Stimulated activated naive CD8-positive, alpha-beta T cell treated with anti-CD3 and anti-CD28 coated beads, Interleukin-15, amount 100 ng/mL, for 72 hours (primary cell): ENCODE measurements around the gene C19orf81.
"Not testable (repeated sequence)": the region's sequence is repeated elsewhere in the genome, so short reads cannot be mapped to it uniquely, and the experiment has no call there.

Experiments used
- ATAC-seq: fragments of 150-1000 bp; cut with Tn5 transposase; 2 replicates; pipeline ENCODE4 v1.10.0; 2021; ENCODE audit warnings: mild to moderate bottlenecking, moderate library complexity
- DNase-seq, 2 donors: peaks; one replicate each; pipeline ENCODE4 v3.0.0; 2021 to 2022
- H3K27ac Mint-ChIP-seq, 2 donors: one replicate each; pipeline ENCODE4 v1.8.0; 2022; ENCODE audit warnings: mild to moderate bottlenecking in 2 of 2, mixed read lengths in 2 of 2, moderate library complexity in 2 of 2
- H3K27me3 Mint-ChIP-seq: one replicate; pipeline ENCODE4 v1.8.0; 2022; ENCODE audit warnings: mixed read lengths
- H3K4me1 Mint-ChIP-seq: one replicate; pipeline ENCODE4 v1.8.0; 2022; ENCODE audit warnings: mild to moderate bottlenecking, mixed read lengths
- H3K4me3 Mint-ChIP-seq, 2 donors: one replicate each; pipeline ENCODE4 v1.8.0; 2022; ENCODE audit warnings: mild to moderate bottlenecking in 2 of 2, mixed read lengths in 2 of 2, moderate library complexity in 1 of 2
- H3K9me3 Mint-ChIP-seq, 2 donors: one replicate each; pipeline ENCODE4 v1.8.0; 2022; ENCODE audit warnings: mixed read lengths in 2 of 2

Gene C19orf81

DNA sequence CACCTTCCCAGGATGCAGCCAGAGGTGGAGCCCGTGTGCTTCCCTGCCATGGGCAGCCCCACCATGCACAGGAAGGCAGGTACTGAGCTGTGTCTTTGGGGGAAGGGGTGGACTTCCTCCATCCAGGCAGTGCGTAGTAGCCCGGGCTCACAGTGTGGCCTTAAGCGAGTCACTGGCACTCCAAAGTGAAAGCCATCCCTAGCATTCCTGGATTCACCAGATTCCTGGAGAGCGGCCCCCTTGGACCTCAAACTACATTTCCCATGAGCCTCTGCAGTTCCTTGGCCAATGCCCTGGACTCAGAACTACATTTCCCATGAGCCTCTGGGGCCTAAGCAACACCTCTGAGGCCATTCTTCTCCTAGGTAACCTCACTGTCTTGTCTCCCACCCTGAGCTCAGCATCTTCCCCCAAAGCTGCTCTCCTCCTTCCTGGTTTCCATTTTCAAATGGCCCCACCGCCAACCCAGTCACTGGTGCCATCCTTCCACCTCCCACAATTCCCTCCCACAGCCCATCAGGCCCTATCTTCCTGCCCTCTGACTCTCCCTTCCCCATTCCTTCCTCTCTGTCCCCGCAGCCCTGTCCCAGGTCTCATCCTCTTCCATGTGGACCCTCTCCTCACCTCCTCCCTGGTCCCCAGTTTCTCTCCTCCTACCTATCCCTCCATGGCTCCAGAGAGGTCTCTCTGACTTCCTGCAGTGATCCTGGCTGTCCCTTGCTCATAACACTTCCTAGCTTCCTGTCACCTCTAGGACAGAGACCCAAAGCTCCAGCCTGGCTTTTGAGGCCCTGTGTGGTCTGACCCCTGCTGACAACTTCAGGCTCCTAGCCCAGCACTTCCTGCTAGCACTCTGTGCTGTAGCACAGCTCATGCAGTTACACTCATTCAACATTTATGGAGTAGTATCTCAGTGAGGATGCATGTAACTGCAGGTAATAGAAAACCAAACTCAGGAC lies at the start of gene C19orf81:
Gene C19orf81 (plus strand): TSS at position 13 of the 959 bp plus-strand sequence. CDS start 0 bp downstream, at position 13.
- H3K27me3 Mint-ChIP-seq: peaks cover 46% of the 10 kb centered on the region
- H3K9me3 Mint-ChIP-seq: peaks cover 2 to 8% of the 10 kb centered on the region in 2 donors
- DNase-seq (no peak), ATAC-seq (peak; percentile 52)
- peaks cover 7% of the 10 kb centered on the region for H3K4me1 Mint-ChIP-seq
- peak within 1 kb of the TSS in 1 of 2 donors; percentile 84 for H3K27ac Mint-ChIP-seq
- H3K4me3 Mint-ChIP-seq: no peak within 1 kb of the TSS

DNA sequence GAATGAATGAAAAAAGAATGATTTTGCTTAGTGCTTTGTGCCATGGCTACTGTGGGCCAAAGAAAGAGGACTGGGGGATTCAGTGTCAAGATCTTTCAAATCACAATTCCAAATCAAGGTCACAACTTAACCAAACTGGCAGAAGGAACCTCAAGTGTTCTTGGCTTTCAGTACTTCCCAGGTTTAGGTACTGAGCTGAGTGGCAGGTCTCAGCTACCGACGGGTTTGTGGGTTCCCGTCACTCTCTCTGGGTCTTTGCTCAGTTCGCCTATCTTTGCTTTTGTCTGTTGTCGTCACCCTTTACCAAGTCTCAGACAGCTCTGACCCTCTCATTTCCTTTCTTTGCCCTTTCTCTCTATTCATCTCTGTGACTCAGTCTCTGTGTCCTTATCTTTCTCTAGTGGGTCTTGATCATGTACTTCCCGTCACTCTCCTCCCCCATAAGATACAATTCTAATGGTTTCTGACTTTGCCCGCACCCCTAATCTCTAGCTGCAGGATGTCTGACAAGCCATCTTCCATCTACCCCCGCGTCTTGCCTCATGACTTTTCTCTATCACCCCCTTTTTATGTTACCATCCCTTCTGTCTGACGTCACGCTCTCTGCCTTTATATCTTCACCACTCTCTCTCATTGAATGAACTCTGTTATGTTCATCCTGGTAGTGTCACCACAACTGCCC lies 47.7 kb upstream of the C19orf81 start:
- Mint-ChIP-seq H3K27ac (no peak overlapping the region), H3K4me3 (no peak overlapping the region), H3K4me1 (no peaks in the 10 kb centered on the region), H3K9me3 (no peaks in the 10 kb centered on the region), H3K27me3 (peaks cover 54% of the 10 kb centered on the region)
- DNase-seq: no peak
- no peak for ATAC-seq

DNA sequence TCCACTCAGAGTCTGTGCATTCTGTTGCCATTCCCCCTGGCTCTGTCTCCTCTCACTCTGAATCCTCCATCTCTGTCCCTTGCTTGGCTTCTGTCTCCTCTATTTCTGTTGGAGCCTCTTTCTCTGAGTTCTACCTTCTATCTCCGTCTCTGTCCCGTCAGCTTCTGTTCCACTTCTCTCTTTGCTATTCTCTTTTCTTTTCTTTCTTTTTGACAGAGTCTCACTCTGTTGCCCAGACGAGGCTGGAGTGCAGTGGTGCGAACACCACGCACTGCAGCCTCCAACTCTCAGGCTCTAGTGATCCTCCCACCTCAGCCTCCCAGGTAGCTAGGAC lies 47.2 kb upstream of the C19orf81 start:
- H3K9me3 Mint-ChIP-seq: peaks cover 0 to 1% of the 10 kb centered on the region in 2 donors
- H3K4me1 Mint-ChIP-seq: peaks cover under 1% of the 10 kb centered on the region
- peaks cover 58% of the 10 kb centered on the region for H3K27me3 Mint-ChIP-seq
- no peak overlapping the region for H3K4me3 Mint-ChIP-seq
- ATAC-seq (no peak), DNase-seq (no peak)
- H3K27ac Mint-ChIP-seq: no peak overlapping the region

DNA sequence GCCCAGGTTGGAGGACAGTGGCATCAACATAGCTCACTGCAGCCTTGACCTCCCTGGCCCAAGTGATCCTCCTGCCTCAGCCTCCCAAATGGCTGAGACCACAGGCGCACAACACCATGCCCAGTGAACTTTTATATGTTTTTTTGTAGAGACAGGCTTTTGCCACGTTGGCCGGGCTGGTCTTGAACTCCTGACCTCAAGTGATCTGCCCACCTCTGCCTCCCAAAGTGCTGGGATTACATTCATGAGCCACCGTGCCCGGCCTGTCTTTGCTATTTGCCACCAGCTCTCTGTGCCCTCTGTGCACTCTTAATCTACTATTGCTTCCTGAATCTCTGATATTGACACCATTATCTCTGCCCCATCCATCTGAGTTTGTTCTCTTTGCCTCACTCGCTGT lies 46.7 kb upstream of the C19orf81 start:
- no peak overlapping the region for H3K27ac Mint-ChIP-seq
- peaks cover 5% of the 10 kb centered on the region for H3K4me1 Mint-ChIP-seq
- no peak for DNase-seq
- H3K9me3 Mint-ChIP-seq: peaks cover 0 to 6% of the 10 kb centered on the region in 2 donors
- no peak overlapping the region for H3K4me3 Mint-ChIP-seq
- ATAC-seq: no peak
- peaks cover 63% of the 10 kb centered on the region for H3K27me3 Mint-ChIP-seq

DNA sequence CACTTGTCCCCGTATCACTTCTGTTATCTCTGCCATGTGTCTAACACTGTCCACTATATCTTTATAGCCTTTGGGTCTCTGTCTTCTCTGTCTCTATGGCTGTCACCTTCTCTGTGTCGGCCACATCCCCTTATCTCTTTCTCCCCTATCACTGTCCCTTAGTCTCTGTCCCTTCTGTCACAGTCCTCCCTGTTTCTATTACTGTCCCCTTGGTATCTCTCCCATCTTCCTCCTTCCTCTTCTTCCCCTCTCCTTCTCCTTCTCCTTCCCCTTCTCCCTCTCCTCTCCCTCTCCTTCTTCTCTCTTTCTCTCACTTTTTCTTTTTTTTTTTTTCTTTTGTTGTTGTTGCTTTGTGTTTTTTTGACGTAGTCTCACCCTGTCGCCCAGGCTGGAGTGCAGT lies 46.3 kb upstream of the C19orf81 start:
- peaks cover 10% of the 10 kb centered on the region for H3K4me1 Mint-ChIP-seq
- peaks cover 0 to 10% of the 10 kb centered on the region in 2 donors for H3K9me3 Mint-ChIP-seq
- no peak overlapping the region for H3K4me3 Mint-ChIP-seq
- peaks cover 67% of the 10 kb centered on the region for H3K27me3 Mint-ChIP-seq
- ATAC-seq: no peak
- H3K27ac Mint-ChIP-seq: no peak overlapping the region
- DNase-seq: no peak

DNA sequence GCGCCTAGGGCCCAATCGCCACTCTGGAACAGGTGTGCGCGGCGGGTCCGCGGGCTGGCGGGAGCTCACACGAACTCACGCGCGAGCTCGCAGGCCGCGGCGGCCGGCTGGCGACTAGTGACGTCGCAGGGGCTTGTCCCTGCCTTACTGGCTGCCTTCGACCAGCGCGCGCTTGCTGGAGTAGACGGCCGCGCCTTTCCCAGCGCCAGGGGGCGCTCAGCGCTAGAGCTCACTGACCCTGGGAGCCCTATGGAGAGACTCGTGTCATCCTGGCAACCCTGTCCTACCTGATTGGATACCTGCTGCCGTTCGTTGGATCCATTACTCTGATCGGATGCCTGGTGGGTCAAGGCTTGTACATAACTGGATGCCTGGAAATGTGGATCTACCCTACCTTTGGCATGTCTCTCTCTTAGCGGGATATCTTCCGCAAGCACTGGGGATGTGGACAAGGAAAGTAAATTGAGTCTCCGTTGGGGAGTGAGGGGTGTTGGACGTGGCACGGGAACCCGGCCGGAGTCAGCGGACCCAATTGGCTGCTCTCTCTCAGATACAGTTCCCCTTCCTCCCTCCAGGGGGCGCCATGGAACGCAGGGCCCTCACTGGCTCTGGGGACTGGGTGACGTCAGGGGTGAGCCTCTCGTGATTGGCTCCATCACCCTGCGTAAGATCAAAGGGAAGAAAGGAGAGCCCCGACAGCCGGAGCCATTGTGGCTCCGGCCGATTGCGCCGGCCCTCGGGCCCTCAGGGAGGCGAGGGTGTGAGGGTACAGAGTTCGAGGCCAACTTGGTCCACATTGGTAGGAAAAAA lies 44.8 kb upstream of the C19orf81 start:
- H3K4me3 Mint-ChIP-seq, H3K27ac Mint-ChIP-seq, DNase-seq: not testable (repeated sequence)
- peaks cover 0 to 16% of the 10 kb centered on the region in 2 donors for H3K9me3 Mint-ChIP-seq
- peak; percentile 50 for ATAC-seq
- peaks cover 75% of the 10 kb centered on the region for H3K27me3 Mint-ChIP-seq
- peaks cover 17% of the 10 kb centered on the region for H3K4me1 Mint-ChIP-seq

DNA sequence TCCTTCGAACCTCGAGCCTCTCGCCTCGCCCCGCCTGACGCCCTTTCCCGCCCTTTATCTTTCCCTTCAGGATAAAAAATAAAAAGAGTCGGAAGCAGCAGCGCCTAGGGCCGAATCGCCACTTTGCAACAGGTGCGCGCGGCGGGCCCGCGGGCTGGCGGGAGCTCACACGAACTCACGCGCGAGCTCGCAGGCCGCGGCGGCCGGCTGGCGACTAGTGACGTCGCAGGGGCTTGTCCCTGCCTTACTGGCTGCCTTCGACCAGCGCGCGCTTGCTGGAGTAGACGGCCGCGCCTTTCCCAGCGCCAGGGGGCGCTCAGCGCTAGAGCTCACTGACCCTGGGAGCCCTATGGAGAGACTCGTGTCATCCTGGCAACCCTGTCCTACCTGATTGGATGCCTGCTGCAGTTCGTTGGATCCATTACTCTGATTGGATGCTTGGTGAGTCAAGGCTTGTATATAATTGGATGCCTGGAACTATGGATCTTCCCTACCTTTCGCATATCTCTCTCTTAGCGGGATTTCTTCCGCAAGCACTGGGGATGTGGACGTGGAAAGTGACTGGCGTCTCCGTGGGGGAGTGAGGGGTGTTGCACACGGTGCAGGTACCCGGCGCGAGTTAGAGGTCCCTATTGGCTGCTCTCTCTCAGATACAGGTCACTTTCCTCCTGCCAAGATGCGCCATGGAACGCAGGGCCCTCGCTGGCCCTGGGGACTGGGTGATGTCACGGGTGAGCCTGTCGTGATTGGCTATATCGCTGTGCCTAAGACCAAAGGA lies 43.0 kb upstream of the C19orf81 start:
- Mint-ChIP-seq H3K4me1 (peaks cover 17% of the 10 kb centered on the region), H3K27ac (peak overlapping the region in 1 of 2 donors; percentile 66), H3K4me3 (peak overlapping the region; percentile 65 to 66), H3K27me3 (peaks cover 64% of the 10 kb centered on the region), H3K9me3 (peaks cover 0 to 16% of the 10 kb centered on the region in 2 donors)
- peak in 1 of 2 donors; percentile 23 for DNase-seq
- ATAC-seq: peak; percentile 66

DNA sequence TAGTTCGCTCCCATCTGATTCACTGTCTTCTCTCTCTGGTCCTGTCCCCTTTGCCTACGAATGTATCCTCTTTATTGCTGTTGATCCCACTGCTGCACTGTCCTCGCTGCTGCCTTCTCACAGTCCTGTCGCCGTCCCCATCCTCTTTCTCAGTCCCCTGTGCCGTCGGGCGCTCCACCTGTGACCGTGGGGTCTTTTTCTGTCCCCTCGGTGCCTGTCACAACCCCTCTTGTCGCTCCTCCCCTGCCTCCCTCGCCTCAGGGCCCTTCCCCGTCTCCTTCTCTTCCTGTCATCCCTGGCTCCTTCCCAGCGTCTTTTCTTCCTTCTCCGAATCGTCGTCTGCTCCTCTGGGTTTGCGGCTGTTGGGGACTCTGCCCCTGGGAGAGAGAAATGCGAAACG lies 41.9 kb upstream of the C19orf81 start:
- Mint-ChIP-seq H3K9me3 (peaks cover 0 to 16% of the 10 kb centered on the region in 2 donors), H3K27ac (peak overlapping the region; percentile 69 to 90), H3K4me1 (peaks cover 17% of the 10 kb centered on the region), H3K27me3 (peaks cover 61% of the 10 kb centered on the region), H3K4me3 (peak overlapping the region; percentile 70 to 73)
- DNase-seq (no peak), ATAC-seq (no peak)

DNA sequence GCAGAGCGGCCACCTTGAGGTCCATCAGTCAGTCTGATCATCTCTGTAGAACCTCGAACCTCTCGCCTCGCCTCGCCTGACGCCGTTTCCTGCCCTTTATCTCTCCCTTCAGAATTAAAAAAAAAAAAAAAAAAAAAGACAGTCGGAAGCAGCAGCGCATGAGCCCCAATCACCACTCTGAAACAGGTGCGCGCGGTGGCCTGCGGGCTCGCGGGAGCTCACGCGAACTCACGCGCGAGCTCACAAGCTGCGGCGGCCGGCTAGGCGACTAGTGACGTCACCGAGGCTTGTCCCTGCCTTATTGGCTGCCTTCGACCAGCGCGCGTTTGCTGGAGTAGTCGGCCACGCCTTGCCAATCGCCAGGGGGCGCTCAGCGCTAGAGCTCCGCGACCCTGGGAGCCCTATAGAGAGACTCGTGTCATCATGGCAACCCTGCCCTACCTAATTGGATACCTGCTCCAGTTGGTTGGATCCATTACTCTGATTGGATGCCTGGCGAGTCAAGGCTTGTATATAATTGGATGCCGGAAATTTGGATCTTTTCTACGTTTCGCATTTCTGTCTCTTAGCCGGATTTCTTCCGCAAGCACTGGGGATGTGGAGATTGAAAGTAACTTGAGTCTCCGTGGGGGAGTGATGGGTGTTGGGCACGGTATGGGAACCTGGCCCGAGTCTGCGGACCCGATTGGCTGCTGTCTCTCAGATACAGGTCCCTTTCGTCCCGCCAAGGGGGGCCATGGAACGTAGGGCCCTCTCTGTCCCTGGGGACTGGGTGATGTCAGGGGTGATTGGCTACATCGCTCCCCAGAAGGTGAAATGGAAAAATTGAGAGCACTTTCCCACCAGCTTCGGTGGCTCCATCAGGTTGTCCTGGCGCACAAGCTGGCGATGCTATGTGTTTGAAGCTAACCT lies 41.1 kb upstream of the C19orf81 start:
- ATAC-seq (peak; percentile 98), DNase-seq (peak; percentile 95 to 97)
- Mint-ChIP-seq H3K27ac (peak overlapping the region; percentile 69 to 90), H3K4me3 (peak overlapping the region; percentile 70 to 73), H3K27me3 (peaks cover 53% of the 10 kb centered on the region), H3K4me1 (peaks cover 17% of the 10 kb centered on the region), H3K9me3 (peaks cover 0 to 16% of the 10 kb centered on the region in 2 donors)

DNA sequence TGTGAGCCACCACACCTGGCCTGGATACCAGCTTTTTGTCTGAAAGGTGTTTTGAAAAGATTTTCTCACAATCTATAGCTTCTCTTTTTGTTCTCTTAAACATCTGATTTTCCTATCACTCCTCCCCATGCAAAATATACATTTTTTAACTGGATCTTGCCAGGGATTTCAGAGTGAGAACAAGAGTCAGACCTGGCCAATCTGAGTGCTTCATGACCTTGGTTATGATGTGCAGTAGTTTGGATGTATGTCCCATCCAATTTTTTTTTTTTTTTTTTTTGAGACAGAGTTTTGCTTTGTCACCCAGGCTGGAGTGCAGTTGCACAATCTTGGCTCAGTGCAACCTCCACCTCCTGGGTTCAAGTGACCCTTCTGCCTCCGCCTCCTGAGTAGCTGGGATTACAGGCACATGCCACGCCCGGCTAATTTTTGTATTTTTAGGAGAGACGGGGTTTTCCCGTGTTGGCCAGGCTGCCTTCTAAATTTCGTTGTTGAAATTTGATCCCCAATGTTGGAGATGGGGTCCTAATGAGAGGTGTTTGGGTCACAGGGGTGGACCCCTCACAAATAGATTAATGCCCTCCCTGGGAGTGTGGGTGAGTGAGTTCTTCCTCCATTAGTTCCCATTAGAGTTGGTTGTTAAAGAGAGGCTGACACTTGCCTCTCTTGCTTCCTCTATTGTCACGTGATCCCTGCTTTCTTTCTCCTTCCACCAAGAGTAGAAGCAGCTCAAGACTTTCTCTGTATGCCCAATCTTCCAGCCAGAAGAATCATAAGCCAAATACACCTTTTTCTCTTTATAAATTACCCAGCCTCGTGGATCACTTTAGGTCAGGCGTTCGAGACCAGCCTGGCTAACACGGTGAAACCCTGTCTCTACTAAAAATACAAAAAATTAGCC lies 36.5 kb upstream of the C19orf81 start:
- DNase-seq, H3K9me3 Mint-ChIP-seq, H3K4me1 Mint-ChIP-seq, ATAC-seq, H3K27ac Mint-ChIP-seq, H3K4me3 Mint-ChIP-seq: not testable (repeated sequence)
- H3K27me3 Mint-ChIP-seq: peaks cover 18% of the 10 kb centered on the region

DNA sequence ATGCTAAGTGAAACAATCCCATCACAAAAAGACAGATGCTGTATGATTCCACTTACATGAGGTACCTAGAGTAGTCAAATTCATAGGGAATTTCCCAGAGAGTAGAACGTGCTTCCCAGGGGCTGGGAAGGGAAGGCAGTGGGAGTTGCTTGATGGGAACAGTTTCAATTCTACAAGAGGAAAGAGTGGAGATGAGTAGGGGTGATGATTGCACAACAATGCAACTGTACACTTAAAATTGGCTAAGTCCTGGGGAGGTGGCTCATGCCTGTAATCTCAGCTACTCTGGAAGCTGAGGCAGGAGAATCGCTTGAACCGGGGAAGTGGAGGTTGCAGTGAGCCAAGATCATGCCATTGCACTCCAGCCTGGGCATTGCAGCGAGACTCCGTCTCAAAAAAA lies 30.9 kb upstream of the C19orf81 start:
- not testable (repeated sequence) for ATAC-seq, DNase-seq, H3K9me3 Mint-ChIP-seq, H3K4me1 Mint-ChIP-seq, H3K27me3 Mint-ChIP-seq, H3K4me3 Mint-ChIP-seq, H3K27ac Mint-ChIP-seq

DNA sequence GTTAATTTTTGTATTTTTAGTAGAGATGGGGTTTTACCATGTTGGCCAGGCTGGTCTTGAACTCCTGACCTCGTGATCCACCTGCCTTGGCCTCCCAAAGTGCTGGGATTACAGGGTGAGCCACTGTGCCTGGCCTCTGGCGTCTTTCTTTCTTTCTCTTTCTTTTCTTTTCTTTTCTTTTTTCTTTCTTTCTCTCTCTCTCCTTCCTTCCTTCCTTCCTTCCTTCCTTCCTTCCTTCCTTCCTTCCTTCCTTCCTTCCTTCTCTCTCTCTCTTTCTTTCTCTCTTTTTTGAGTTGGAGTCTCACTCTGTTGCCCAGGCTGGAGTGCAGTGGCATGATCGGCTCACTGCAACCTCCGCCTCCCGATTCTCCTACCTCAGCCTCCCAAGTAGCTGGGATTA lies 30.1 kb upstream of the C19orf81 start:
- ATAC-seq, H3K27ac Mint-ChIP-seq, H3K4me1 Mint-ChIP-seq, H3K4me3 Mint-ChIP-seq, H3K9me3 Mint-ChIP-seq, H3K27me3 Mint-ChIP-seq, DNase-seq: not testable (repeated sequence)

DNA sequence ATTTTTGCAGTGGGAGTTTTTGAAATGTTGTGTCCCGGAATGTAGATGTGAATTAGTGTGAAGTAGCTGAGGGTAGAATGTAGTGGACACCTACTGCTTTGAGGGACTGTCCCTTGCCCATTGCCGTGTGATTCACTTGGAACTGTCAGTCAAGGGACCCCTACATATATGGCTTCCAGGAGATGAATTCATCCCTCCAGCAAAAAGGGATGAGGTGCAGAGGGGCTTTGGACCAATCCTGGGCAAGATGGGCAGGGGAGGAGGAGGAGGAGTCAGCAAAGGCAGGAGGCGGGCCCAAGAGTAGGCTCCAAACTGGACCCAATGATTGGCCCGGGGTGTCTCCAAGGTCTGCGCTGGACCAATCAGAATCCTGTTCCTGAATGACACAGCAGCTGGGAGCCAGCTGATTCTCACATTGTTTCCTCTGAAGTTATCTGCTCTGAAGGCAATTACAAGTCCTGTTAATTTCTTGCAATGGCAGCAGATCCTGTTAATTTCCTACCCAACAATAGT lies 28.8 kb upstream of the C19orf81 start:
- ATAC-seq, H3K27ac Mint-ChIP-seq, H3K9me3 Mint-ChIP-seq, DNase-seq, H3K4me1 Mint-ChIP-seq, H3K4me3 Mint-ChIP-seq, H3K27me3 Mint-ChIP-seq: not testable (repeated sequence)
